Measurements from ENCODE around the gene POLA2. TPM values are rescaled to one million over a fixed set of nuclear protein-coding genes. Genes with fewer than 3 reads are reported as not detected.

POLA2 gene
- total and polyA plus RNA-seq, 2 donors (not counting 3 experiments of a cell fraction or from before 2014, with no cell fraction given), result 24.0 to 30.0 TPM

GRCh38 chr11:65225279-65226102 lies 36.3 kb upstream of the POLA2 start:
- DNase-seq (ENCODE audit: low read depth, low spot score), result peak; percentile 55

More at GRCh38 chr11:65225279-65226102, 36.3 kb upstream of the POLA2 start:
- Histone ChIP-seq H3K36me3 (ENCODE audit: control insufficient read depth in 2 of 2, extremely low read depth in 1 of 2, insufficient read depth in 2 of 2, low read length in 2 of 2) (no peaks in the 10 kb centered on the region), H2AFZ (ENCODE audit: low read depth, low read length) (peak overlapping the region; percentile 98), H3K27me3 (ENCODE audit: control insufficient read depth in 2 of 2, insufficient read depth in 2 of 2, low read length in 2 of 2) (no peaks in the 10 kb centered on the region), H4K20me1 (replicated peaks; ENCODE audit: control insufficient read depth, extremely low read depth, insufficient read depth, low read length) (no peaks in the 10 kb centered on the region), H3K9me1 (replicated peaks; ENCODE audit: control insufficient read depth, extremely low read depth, insufficient read depth, low read length) (no peaks in the 10 kb centered on the region), H3K4me1 (ENCODE audit: control insufficient read depth, extremely low read depth, insufficient read depth, low read length) (peaks cover 20% of the 10 kb centered on the region), H3K9me3 (replicated peaks; ENCODE audit: control insufficient read depth, insufficient read depth, low read length) (no peaks in the 10 kb centered on the region), H3K4me3 (replicated peaks in 1 of 3; ENCODE audit: insufficient read depth in 1 of 3, low read depth in 1 of 3, low read length in 3 of 3) (peak overlapping the region; percentile 34 to 65 (median 47)), H3K27ac (ENCODE audit: insufficient read depth, low read depth, low read length) (peak overlapping the region; percentile 12), H3K4me2 (ENCODE audit: insufficient read depth, low read length) (peak overlapping the region; percentile 89), H3K9ac (replicated peaks; ENCODE audit: extremely low read depth, insufficient read depth, low read length) (peak overlapping the region; percentile 43), H3K79me2 (ENCODE audit: control insufficient read depth, insufficient read depth, low read length) (no peaks in the 10 kb centered on the region)
- dilution Hi-C loops (cut with MboI; ENCODE audit: extremely low pct_ligation_motif_present, low sequenced_read_pairs) (no loop called here), intact Hi-C loops (cut with micrococcal nuclease) (loop anchor here (1.0 to 2.0 kb wide), 4 partner anchors 23 to 105 kb away; no protein-coding TSS in a partner anchor)
- BruUV-seq (replicated peaks), result no TSS peak
- ChIA-PET POLR2A (interaction anchor here (0.6 kb wide), 1 partner anchor 35 kb away, joined by 5 read pairs; no protein-coding TSS in a partner anchor), CTCF (interaction anchor here (0.6 to 3.1 kb wide), 29 partner anchors 13 to 381 kb away, joined by 3 to 62 read pairs (median 6); partner anchors contain the start of genes CDC42BPG, CDC42EP2, DPF2 and POLA2)
- TF ChIP-seq FOS (IDR thresholded peaks at IDR 0.05; ENCODE audit: borderline replicate concordance, insufficient read depth, low read length) (no peak), CTCF (IDR thresholded peaks at IDR 0.05; ENCODE audit: extremely low read depth in 1 of 2, insufficient read depth in 1 of 2, low read depth in 1 of 2, low read length in 2 of 2) (peak; percentile 50 to 58)
- FAIRE-seq, result peak; percentile 86

All from endothelial cell of umbilical vein (primary cell).